ENCODE measurements around the gene GCM1. TPM values are rescaled to one million over a fixed set of nuclear protein-coding genes. Genes with fewer than 3 reads are reported as not detected.

GCM1 gene
- total RNA-seq, 1 experiment from 2014 or later = not detected

DNA sequence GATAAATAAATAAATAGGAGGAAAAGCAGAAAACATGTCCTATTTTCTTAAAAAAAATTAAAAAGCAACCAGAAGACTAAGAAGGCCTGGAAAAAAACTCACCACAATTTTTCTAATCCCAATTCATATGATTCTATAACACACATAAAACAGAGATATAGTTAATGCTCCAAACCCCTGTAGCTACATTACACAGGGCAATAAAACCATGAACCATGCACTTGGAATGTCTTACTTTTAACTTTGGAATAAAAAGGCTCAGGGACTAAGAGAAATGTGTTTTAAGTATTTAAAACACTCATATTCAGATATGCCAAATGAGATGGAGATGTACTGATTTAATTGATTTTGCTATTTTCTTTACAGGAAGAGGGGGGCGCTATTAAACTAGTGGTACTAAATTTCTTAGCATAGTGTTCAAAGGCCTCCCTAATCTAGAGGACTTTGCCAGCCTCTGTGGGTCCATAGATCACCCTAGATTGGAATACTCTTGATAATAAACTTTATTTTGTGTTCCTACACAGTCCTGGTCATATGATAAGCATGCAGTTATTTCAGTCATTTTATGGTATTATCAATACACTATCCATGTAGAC, 30.3 kb upstream of the GCM1 start:
- Histone ChIP-seq H3K4me1 (ENCODE audit: low read length) (no peaks in the 10 kb centered on the region), H3K4me2 (ENCODE audit: low read depth, low read length, poor library complexity, severe bottlenecking) (no peak overlapping the region), H3K9me3 (ENCODE audit: low read length) (no peaks in the 10 kb centered on the region), H3K27ac (ENCODE audit: low read length) (no peak overlapping the region), H3K27me3 (ENCODE audit: low read length) (no peaks in the 10 kb centered on the region), H3K4me3 (ENCODE audit: low read length) (no peak overlapping the region), H2AFZ (ENCODE audit: low read length) (no peak overlapping the region), H3K9ac (ENCODE audit: low read length) (no peak overlapping the region), H3K79me2 (ENCODE audit: low read length) (no peaks in the 10 kb centered on the region), H3K36me3 (ENCODE audit: insufficient read depth, low read length) (no peaks in the 10 kb centered on the region), H3K9me2 (replicated peaks; ENCODE audit: insufficient read depth, low read length) (no peaks in the 10 kb centered on the region), H4K20me1 (ENCODE audit: insufficient read depth, low read depth, low read length) (no peaks in the 10 kb centered on the region)
- DNase-seq = peak; percentile 46

DNA sequence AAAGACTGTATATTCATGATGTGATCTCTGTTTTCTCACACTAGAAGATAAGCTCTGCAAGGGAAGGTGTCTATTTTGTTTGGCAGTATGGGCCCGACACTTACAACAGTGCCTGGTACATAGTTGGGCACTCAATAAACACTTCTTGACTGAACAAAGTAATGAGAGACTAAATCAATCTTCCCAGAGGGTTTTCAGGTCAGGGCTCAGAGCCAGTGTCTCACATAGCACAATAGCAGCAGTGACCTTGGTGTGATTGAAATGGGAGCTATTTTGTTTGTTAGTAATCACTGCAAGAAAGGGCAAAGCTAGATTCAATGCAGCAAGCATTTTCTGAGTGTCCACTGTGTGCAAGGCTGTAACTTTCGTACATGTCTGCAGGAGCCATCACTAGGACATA, 26.4 kb upstream of the GCM1 start:
- Histone ChIP-seq H3K27ac (ENCODE audit: low read length) (no peak overlapping the region), H2AFZ (ENCODE audit: low read length) (no peak overlapping the region), H3K9me3 (ENCODE audit: low read length) (no peaks in the 10 kb centered on the region), H3K4me2 (ENCODE audit: low read depth, low read length, poor library complexity, severe bottlenecking) (no peak overlapping the region), H4K20me1 (ENCODE audit: insufficient read depth, low read depth, low read length) (no peaks in the 10 kb centered on the region), H3K27me3 (ENCODE audit: low read length) (no peaks in the 10 kb centered on the region), H3K36me3 (ENCODE audit: insufficient read depth, low read length) (no peaks in the 10 kb centered on the region), H3K4me3 (ENCODE audit: low read length) (no peak overlapping the region), H3K79me2 (ENCODE audit: low read length) (no peaks in the 10 kb centered on the region), H3K4me1 (ENCODE audit: low read length) (no peaks in the 10 kb centered on the region), H3K9me2 (replicated peaks; ENCODE audit: insufficient read depth, low read length) (no peaks in the 10 kb centered on the region), H3K9ac (ENCODE audit: low read length) (no peak overlapping the region)
- DNase-seq = no peak

DNA sequence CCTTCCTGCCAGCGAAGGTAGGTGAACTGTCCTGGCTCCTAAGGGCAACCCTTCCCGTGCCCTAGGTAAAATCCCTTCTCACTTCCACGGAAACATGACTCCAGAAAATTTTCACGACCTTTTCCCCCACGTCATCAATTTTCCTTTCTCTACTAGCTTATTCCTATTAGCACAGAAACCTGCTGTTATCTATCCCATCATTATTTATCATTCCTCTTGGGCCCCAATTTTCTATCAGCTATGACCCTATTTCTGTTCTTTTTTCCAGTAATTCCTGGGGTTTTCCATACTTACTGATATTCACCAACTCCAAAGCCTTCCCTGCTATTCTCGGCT, 23.8 kb upstream of the GCM1 start:
- H4K20me1 ChIP-seq (ENCODE audit: insufficient read depth, low read depth, low read length) = no peaks in the 10 kb centered on the region
- H2AFZ ChIP-seq (ENCODE audit: low read length) = no peak overlapping the region
- no peaks in the 10 kb centered on the region for H3K9me3 ChIP-seq (ENCODE audit: low read length)
- no peaks in the 10 kb centered on the region for H3K27me3 ChIP-seq (ENCODE audit: low read length)
- no peak for DNase-seq
- no peak overlapping the region for H3K27ac ChIP-seq (ENCODE audit: low read length)
- H3K79me2 ChIP-seq (ENCODE audit: low read length) = no peaks in the 10 kb centered on the region
- no peaks in the 10 kb centered on the region for H3K4me1 ChIP-seq (ENCODE audit: low read length)
- no peaks in the 10 kb centered on the region for H3K9me2 ChIP-seq (replicated peaks; ENCODE audit: insufficient read depth, low read length)
- H3K4me2 ChIP-seq (ENCODE audit: low read depth, low read length, poor library complexity, severe bottlenecking) = no peak overlapping the region
- no peak overlapping the region for H3K4me3 ChIP-seq (ENCODE audit: low read length)
- no peaks in the 10 kb centered on the region for H3K36me3 ChIP-seq (ENCODE audit: insufficient read depth, low read length)
- no peak overlapping the region for H3K9ac ChIP-seq (ENCODE audit: low read length)

DNA sequence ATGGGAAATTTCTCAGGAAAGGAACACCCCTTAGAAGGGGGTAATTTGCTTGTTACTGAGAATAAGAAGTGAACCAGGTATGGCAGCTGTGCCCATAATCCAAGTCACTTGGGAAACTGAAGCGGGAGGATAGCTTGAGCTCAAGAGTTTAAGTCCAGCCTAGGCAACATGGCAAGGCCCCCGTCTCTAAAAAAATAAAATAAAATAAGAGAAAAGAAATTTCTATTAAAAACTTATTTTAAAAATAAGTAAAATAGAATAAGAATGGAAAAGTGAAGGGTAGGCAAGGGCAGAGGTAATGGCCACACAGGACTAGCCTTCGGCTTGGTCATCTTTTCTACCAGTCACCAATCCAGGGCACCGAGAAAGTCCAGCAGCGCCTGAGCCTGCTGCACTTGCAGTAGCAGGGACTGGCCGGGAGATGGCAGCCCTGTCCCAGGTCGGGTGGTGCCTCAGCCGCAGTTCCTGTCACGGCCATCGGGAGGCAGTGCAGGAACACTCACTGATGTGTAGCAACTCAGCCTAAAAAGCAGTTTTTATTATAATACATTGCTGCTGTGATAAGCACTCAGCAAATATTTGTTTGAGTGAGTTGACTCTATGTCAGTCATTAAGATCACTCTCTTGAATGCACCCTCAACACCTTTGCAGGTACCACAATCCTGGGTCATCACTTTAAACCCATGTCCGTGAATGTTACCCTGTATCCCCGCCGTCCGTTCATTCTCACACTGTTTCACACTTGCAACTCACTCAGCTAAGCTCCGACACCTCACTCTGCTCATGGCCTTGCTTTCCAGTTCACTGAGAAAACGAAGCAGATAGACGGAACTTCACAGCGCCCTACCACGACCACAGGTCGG, 23.2 kb upstream of the GCM1 start:
- Histone ChIP-seq H3K79me2 (ENCODE audit: low read length) (no peaks in the 10 kb centered on the region), H3K27ac (ENCODE audit: low read length) (no peak overlapping the region), H3K27me3 (ENCODE audit: low read length) (no peaks in the 10 kb centered on the region), H3K9ac (ENCODE audit: low read length) (no peak overlapping the region), H3K9me2 (replicated peaks; ENCODE audit: insufficient read depth, low read length) (no peaks in the 10 kb centered on the region), H3K4me2 (ENCODE audit: low read depth, low read length, poor library complexity, severe bottlenecking) (no peak overlapping the region), H3K4me3 (ENCODE audit: low read length) (no peak overlapping the region), H2AFZ (ENCODE audit: low read length) (no peak overlapping the region), H3K9me3 (ENCODE audit: low read length) (no peaks in the 10 kb centered on the region), H3K36me3 (ENCODE audit: insufficient read depth, low read length) (no peaks in the 10 kb centered on the region), H4K20me1 (ENCODE audit: insufficient read depth, low read depth, low read length) (no peaks in the 10 kb centered on the region), H3K4me1 (ENCODE audit: low read length) (no peaks in the 10 kb centered on the region)
- peak; percentile 93 for DNase-seq

DNA sequence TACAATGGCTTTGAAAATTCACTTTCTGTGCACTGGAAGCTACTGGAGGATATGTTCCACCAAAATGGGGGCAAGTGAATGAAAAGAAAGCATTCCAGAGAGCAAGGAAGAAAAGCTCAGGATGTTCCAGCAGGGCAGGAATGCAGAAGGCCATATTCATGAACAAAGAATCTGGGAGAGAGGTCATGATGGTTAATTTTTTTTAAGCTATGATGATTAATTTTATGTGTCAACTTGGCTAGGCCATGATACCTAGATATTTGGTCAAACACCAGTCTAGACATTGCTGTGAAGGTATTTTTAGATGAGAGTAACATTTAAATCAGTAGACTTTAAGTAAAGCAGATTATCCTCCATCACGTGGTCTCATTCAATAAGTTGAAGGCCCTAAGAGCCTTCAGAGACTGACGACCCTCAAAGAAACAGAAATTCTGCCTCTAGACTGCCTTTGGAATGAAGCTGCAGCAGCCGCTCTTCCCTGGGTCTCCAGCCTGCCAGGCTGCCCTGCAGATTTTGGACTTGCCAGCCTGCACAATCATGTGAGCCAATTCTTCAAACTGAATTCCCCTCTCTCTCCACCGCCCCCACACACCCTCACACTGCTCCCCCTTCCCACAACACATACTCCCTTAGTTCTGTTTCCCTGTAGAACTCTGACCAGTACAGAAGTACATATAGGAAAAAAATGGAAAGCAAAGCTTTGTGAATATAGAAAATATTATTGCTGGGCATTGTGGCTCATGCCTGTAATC, 20.1 kb upstream of the GCM1 start:
- H2AFZ ChIP-seq (ENCODE audit: low read length) = no peak overlapping the region
- no peaks in the 10 kb centered on the region for H3K9me3 ChIP-seq (ENCODE audit: low read length)
- H3K4me3 ChIP-seq (ENCODE audit: low read length) = no peak overlapping the region
- no peaks in the 10 kb centered on the region for H3K79me2 ChIP-seq (ENCODE audit: low read length)
- H3K4me2 ChIP-seq (ENCODE audit: low read depth, low read length, poor library complexity, severe bottlenecking) = no peak overlapping the region
- no peaks in the 10 kb centered on the region for H3K27me3 ChIP-seq (ENCODE audit: low read length)
- H3K9me2 ChIP-seq (replicated peaks; ENCODE audit: insufficient read depth, low read length) = no peaks in the 10 kb centered on the region
- no peak overlapping the region for H3K27ac ChIP-seq (ENCODE audit: low read length)
- H3K36me3 ChIP-seq (ENCODE audit: insufficient read depth, low read length) = no peaks in the 10 kb centered on the region
- no peaks in the 10 kb centered on the region for H3K4me1 ChIP-seq (ENCODE audit: low read length)
- no peak overlapping the region for H3K9ac ChIP-seq (ENCODE audit: low read length)
- DNase-seq = no peak
- H4K20me1 ChIP-seq (ENCODE audit: insufficient read depth, low read depth, low read length) = no peaks in the 10 kb centered on the region

DNA sequence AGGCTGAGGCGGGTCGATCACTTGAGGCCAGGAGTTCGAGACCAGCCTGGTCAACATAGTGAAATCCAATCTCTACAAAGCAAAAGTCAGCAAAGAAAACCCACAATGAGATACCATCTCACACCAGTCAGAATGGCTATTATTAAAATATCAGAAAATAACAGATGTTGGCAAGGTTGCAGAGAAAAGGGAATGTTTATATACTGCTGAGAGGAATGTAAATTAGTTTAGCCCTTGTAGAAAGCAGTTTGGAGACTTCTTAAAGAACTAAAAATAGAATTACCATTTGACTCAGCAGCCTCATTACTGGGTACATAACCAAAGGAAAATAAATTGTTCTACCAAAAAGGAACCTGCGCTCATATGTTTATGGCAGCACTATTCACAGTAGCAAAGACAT, 16.7 kb upstream of the GCM1 start:
- H3K9ac ChIP-seq (ENCODE audit: low read length) = no peak overlapping the region
- no peaks in the 10 kb centered on the region for H4K20me1 ChIP-seq (ENCODE audit: insufficient read depth, low read depth, low read length)
- H3K9me2 ChIP-seq (replicated peaks; ENCODE audit: insufficient read depth, low read length) = no peaks in the 10 kb centered on the region
- H3K27ac ChIP-seq (ENCODE audit: low read length) = no peak overlapping the region
- H3K36me3 ChIP-seq (ENCODE audit: insufficient read depth, low read length) = no peaks in the 10 kb centered on the region
- H3K4me1 ChIP-seq (ENCODE audit: low read length) = peaks cover 8% of the 10 kb centered on the region
- H3K9me3 ChIP-seq (ENCODE audit: low read length) = no peaks in the 10 kb centered on the region
- H3K79me2 ChIP-seq (ENCODE audit: low read length) = no peaks in the 10 kb centered on the region
- no peak overlapping the region for H3K4me2 ChIP-seq (ENCODE audit: low read depth, low read length, poor library complexity, severe bottlenecking)
- H3K27me3 ChIP-seq (ENCODE audit: low read length) = no peaks in the 10 kb centered on the region
- DNase-seq = no peak
- no peak overlapping the region for H3K4me3 ChIP-seq (ENCODE audit: low read length)
- H2AFZ ChIP-seq (ENCODE audit: low read length) = no peak overlapping the region

DNA sequence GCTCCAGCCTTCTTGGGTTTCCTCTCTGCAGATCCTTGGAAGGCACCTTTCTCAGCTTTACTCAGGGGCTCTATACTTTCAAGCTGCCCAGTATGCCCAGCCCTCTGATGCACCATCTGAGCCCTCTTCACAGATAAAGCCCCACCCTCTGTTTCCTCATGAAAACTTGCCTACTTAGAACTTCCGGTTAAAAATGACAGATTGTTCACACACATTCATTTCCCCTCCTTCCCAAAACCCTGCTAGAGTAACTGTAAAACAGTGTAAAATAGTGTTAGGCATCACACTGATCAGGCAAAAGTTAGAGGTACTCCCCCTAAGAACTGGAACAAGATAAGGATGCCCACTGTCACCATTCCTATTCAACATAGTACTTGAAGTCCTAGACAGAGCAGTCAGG, 14.0 kb upstream of the GCM1 start:
- H3K27me3 ChIP-seq (ENCODE audit: low read length) = no peaks in the 10 kb centered on the region
- no peak overlapping the region for H3K27ac ChIP-seq (ENCODE audit: low read length)
- H4K20me1 ChIP-seq (ENCODE audit: insufficient read depth, low read depth, low read length) = no peaks in the 10 kb centered on the region
- no peaks in the 10 kb centered on the region for H3K9me2 ChIP-seq (replicated peaks; ENCODE audit: insufficient read depth, low read length)
- H3K36me3 ChIP-seq (ENCODE audit: insufficient read depth, low read length) = no peaks in the 10 kb centered on the region
- H3K79me2 ChIP-seq (ENCODE audit: low read length) = no peaks in the 10 kb centered on the region
- no peaks in the 10 kb centered on the region for H3K9me3 ChIP-seq (ENCODE audit: low read length)
- H3K9ac ChIP-seq (ENCODE audit: low read length) = no peak overlapping the region
- H3K4me1 ChIP-seq (ENCODE audit: low read length) = peaks cover 8% of the 10 kb centered on the region
- H3K4me3 ChIP-seq (ENCODE audit: low read length) = no peak overlapping the region
- peak overlapping the region; percentile 79; the same call in 1 of the 2 replicates for H2AFZ ChIP-seq (ENCODE audit: low read length)
- no peak overlapping the region for H3K4me2 ChIP-seq (ENCODE audit: low read depth, low read length, poor library complexity, severe bottlenecking)
- no peak for DNase-seq

DNA sequence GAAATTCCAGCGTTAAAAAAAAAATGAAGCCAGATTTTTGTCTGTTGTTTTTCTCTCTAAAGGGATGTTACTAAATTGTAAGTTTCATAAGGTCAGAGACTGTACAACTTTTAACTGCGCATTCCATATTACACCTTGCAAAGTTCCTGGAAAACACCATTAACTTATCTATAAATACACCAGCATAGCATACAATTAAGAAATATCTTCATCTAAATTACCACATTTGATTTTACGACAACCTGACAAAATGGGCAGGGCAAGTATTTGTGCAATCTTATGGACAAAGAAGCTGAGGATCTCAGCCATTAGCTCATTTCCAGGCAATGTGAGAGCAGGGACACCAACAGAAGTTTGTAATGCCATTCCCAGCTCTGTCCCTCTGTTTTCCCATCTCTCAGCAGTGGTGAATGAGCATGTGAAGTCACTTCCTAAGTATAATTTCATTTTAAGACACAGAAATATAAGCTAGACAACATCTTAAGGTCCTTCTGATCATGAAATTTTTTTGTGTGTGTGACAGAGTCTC, 12.9 kb upstream of the GCM1 start:
- Histone ChIP-seq H3K4me1 (ENCODE audit: low read length) (peaks cover 8% of the 10 kb centered on the region), H3K4me3 (ENCODE audit: low read length) (no peak overlapping the region), H2AFZ (ENCODE audit: low read length) (no peak overlapping the region), H4K20me1 (ENCODE audit: insufficient read depth, low read depth, low read length) (no peaks in the 10 kb centered on the region), H3K79me2 (ENCODE audit: low read length) (no peaks in the 10 kb centered on the region), H3K27ac (ENCODE audit: low read length) (no peak overlapping the region), H3K9ac (ENCODE audit: low read length) (no peak overlapping the region), H3K4me2 (ENCODE audit: low read depth, low read length, poor library complexity, severe bottlenecking) (no peak overlapping the region), H3K9me3 (ENCODE audit: low read length) (no peaks in the 10 kb centered on the region), H3K36me3 (ENCODE audit: insufficient read depth, low read length) (no peaks in the 10 kb centered on the region), H3K27me3 (ENCODE audit: low read length) (no peaks in the 10 kb centered on the region), H3K9me2 (replicated peaks; ENCODE audit: insufficient read depth, low read length) (no peaks in the 10 kb centered on the region)
- DNase-seq = no peak

Data from Karpas-422 (cell line).